ENCODE results near the gene TMEM259. TPM values are rescaled to one million over a fixed set of nuclear protein-coding genes. Genes with fewer than 3 reads are reported as not detected.

TMEM259 gene
- total and polyA plus RNA-seq, 2 of the 8 experiments (the other 6 are each of a cell fraction or from before 2014, with no cell fraction given): 140 to 243 TPM

- peak overlapping the region; percentile 55; the same call in 1 of the 2 replicates for H2BK12ac ChIP-seq (ENCODE audit: low read depth, low read length)
- no peak overlapping the region for H2AFZ ChIP-seq (ENCODE audit: low read length)
- no peak overlapping the region for H3K23ac ChIP-seq (ENCODE audit: insufficient read length)
- no peak overlapping the region for H3K27ac ChIP-seq (ENCODE audit: low read depth, low read length)
- no peak overlapping the region for H2AK5ac ChIP-seq (ENCODE audit: low read depth, low read length)
- no peak overlapping the region for H2BK20ac ChIP-seq (ENCODE audit: low read length)
- peak overlapping the region in 2 of 4 experiments; percentile 9 to 54; a peak in 2 of 8 replicates for H3K4me3 ChIP-seq (ENCODE audit: extremely low read depth in 1 of 4, insufficient read depth in 2 of 4, low read depth in 3 of 4, low read length in 4 of 4)
- TF ChIP-seq ASH2L (IDR thresholded peaks at IDR 0.05; ENCODE audit: low read length): no peak
- no peak for TF ChIP-seq MAX (IDR thresholded peaks at IDR 0.05)
- peak; percentile 48; the same call in 1 of the 2 replicates for TF ChIP-seq SP4 (IDR thresholded peaks at IDR 0.05; ENCODE audit: low read length)
- peaks cover 0 to 27% (median 19%) of the 10 kb centered on the region in 4 experiments; a peak in 6 of 7 replicates for H3K4me1 ChIP-seq (replicated peaks in 1 of 4; ENCODE audit: control insufficient read depth in 3 of 4, insufficient read depth in 4 of 4, low read length in 3 of 4)
- DNase-seq (ENCODE audit: low read depth in 1 of 2, low spot score in 2 of 2): peak in 1 of 2 experiments; percentile 76
- ChIA-PET CTCF (ENCODE audit: partially characterized antibody) (interaction anchor here (0.7 to 5.2 kb wide), 15 partner anchors 8 to 177 kb away, joined by 3 to 54 read pairs (median 4); partner anchors contain the start of gene ABCA7), POLR2A (ENCODE audit: partially characterized antibody) (interaction anchor here (0.7 to 6.9 kb wide), 10 partner anchors 8 to 205 kb away, joined by 3 to 97 read pairs (median 5); partner anchors contain the start of genes CIRBP, CNN2, RNU6-2 and TMEM259)
- no peaks in the 10 kb centered on the region for H3K79me1 ChIP-seq (ENCODE audit: low read depth, low read length)
- WGBS, 2 experiments (ENCODE audit: extremely low coverage in 1 of 2, insufficient coverage in 1 of 2, insufficient read length in 1 of 2, insufficient replicate concordance in 2 of 2, low coverage in 1 of 2, low lambda C conversion rate in 2 of 2, missing lambda C conversion rate in 1 of 2): 92% methylated on average over 20 of the region's 37 CpGs; no CpG with 5 or more reads in 1 of the 2 experiments
- no peak overlapping the region for H2BK120ac ChIP-seq (replicated peaks; ENCODE audit: low read depth, low read length)
- H3K4me2 ChIP-seq (ENCODE audit: insufficient read depth in 1 of 2, low read depth in 2 of 2, low read length in 2 of 2): peak overlapping the region; percentile 35 to 68; a peak in 2 of 4 replicates
- peaks cover 11% of the 10 kb centered on the region; the same call in 1 of the 2 replicates for H3K23me2 ChIP-seq (ENCODE audit: low read depth, low read length)
- H3K9me3 ChIP-seq (ENCODE audit: insufficient read depth in 2 of 2, low read depth in 1 of 2, low read length in 1 of 2): peaks cover 3 to 21% of the 10 kb centered on the region in 2 experiments; a peak in 2 of 4 replicates
- no peak overlapping the region for H2BK15ac ChIP-seq (ENCODE audit: low read length)
- H4K91ac ChIP-seq (replicated peaks; ENCODE audit: insufficient read length, low read length): no peak overlapping the region
- no peaks in the 10 kb centered on the region for H3K79me2 ChIP-seq (ENCODE audit: control insufficient read depth in 1 of 2, insufficient read depth in 2 of 2, low read length in 2 of 2)
- no peak overlapping the region for H3K14ac ChIP-seq (ENCODE audit: insufficient read length)
- peaks cover 0 to 4% (median 0%) of the 10 kb centered on the region in 4 experiments; a peak in 1 of 8 replicates for H3K36me3 ChIP-seq (ENCODE audit: control insufficient read depth in 2 of 4, insufficient read depth in 4 of 4, low read length in 3 of 4)
- no peak overlapping the region for H3K56ac ChIP-seq (replicated peaks; ENCODE audit: insufficient read length, low read depth, low read length)
- H3K27me3 ChIP-seq (replicated peaks in 1 of 4; ENCODE audit: control insufficient read depth in 3 of 4, extremely low read depth in 1 of 4, insufficient read depth in 3 of 4, low read length in 3 of 4): peaks cover 0 to 26% (median 18%) of the 10 kb centered on the region in 4 experiments; a peak in 5 of 7 replicates
- H2BK5ac ChIP-seq (ENCODE audit: low read depth, low read length): peak overlapping the region; percentile 52; the same call in 1 of the 2 replicates
- no peak for FAIRE-seq
- H3K4ac ChIP-seq (replicated peaks; ENCODE audit: insufficient read length, low read depth, low read length): no peak overlapping the region
- H4K8ac ChIP-seq (ENCODE audit: extremely low read depth, insufficient read depth, low read length): no peak overlapping the region
- no peak overlapping the region for H3K9ac ChIP-seq (replicated peaks in 1 of 4; ENCODE audit: extremely low read depth in 1 of 4, low read depth in 3 of 4, low read length in 3 of 4)
- no peak overlapping the region; the same call in 1 of the 2 replicates for H3K18ac ChIP-seq (ENCODE audit: extremely low read depth, low read length)
- H4K20me1 ChIP-seq (replicated peaks in 1 of 2; ENCODE audit: control insufficient read depth in 1 of 2, insufficient read depth in 2 of 2, low read length in 2 of 2): peaks cover 0 to 9% of the 10 kb centered on the region in 2 experiments
- H4K5ac ChIP-seq (ENCODE audit: insufficient read length, low read depth, low read length): no peak overlapping the region
Measured at GRCh38 chr19:1063909-1064660, 43.2 kb upstream of the TMEM259 start.

Measured in H1 (cell line).